ENCODE results near the gene CIAO3. TPM values are rescaled to one million over a fixed set of nuclear protein-coding genes. Genes with fewer than 3 reads are reported as not detected.

The CIAO3 gene
- total RNA-seq, 1 donor from 2014 or later = 43.1 TPM

GRCh38 chr16:787978-788398 lies 47.2 kb upstream of the CIAO3 start, which contains the start of gene RPUSD1:
TSS of gene RPUSD1 (minus strand) at chr16:788381. CDS start at chr16:787737, 644 bp downstream.
- ATAC-seq (ENCODE audit: low read depth) = peak; percentile 5
- peaks cover 7% of the 10 kb centered on the region for H3K4me1 Mint-ChIP-seq
- POLR2A ChIA-PET = interaction anchor here (0.7 to 1.9 kb wide), 9 partner anchors 19 to 1177 kb away, joined by 3 to 8 read pairs (median 3); partner anchors contain the start of genes ANTKMT, CIAO3, RPS2 and STUB1
- no peak for DNase-seq
- no peak for TF ChIP-seq CTCF (IDR thresholded peaks at IDR 0.05)
- peak within 1 kb of the TSS; percentile 86 for H3K4me3 Mint-ChIP-seq
- no peaks in the 10 kb centered on the region for H3K9me3 Mint-ChIP-seq
- H3K27ac Mint-ChIP-seq = peak within 1 kb of the TSS; percentile 56
- CTCF ChIA-PET = interaction anchor here (0.6 to 3.2 kb wide), 3 partner anchors 67 to 76 kb away, joined by 3 to 10 read pairs (median 4); partner anchors contain the start of genes ANTKMT and METRN
- H3K36me3 Mint-ChIP-seq (ENCODE audit: low read depth) = peaks cover 21% of the 10 kb centered on the region
- intact Hi-C loops (cut with micrococcal nuclease) = loop anchor here (1.0 to 10.0 kb wide), 5 partner anchors 19 to 393 kb away; partner anchors contain the start of genes CIAO3 and NME4
- no peaks in the 10 kb centered on the region for H3K27me3 Mint-ChIP-seq

GRCh38 chr16:787321-787966 lies 46.6 kb upstream of the CIAO3 start:
- H3K27me3 Mint-ChIP-seq = no peaks in the 10 kb centered on the region
- H3K27ac Mint-ChIP-seq = peak overlapping the region; percentile 56
- ChIA-PET POLR2A (interaction anchor here (0.7 to 1.9 kb wide), 6 partner anchors 20 to 1177 kb away, joined by 3 to 8 read pairs (median 4); partner anchors contain the start of genes ANTKMT, RPS2, STUB1 and UQCC4), CTCF (interaction anchor here (0.8 to 3.2 kb wide), 3 partner anchors 66 to 75 kb away, joined by 3 to 10 read pairs (median 4); partner anchors contain the start of gene ANTKMT)
- peaks cover 21% of the 10 kb centered on the region for H3K36me3 Mint-ChIP-seq (ENCODE audit: low read depth)
- no peaks in the 10 kb centered on the region for H3K9me3 Mint-ChIP-seq
- H3K4me1 Mint-ChIP-seq = peaks cover 7% of the 10 kb centered on the region
- ATAC-seq (ENCODE audit: low read depth) (no peak), DNase-seq (no peak)
- TF ChIP-seq CTCF (IDR thresholded peaks at IDR 0.05) = no peak
- peak overlapping the region; percentile 86 for H3K4me3 Mint-ChIP-seq
- intact Hi-C loops (cut with micrococcal nuclease) = loop anchor here (10.0 kb wide), 1 partner anchor 393 kb away; the partner anchor contains the start of gene NME4

- ChIA-PET CTCF (interaction anchor here (1.3 to 3.2 kb wide), 5 partner anchors 45 to 75 kb away, joined by 5 to 22 read pairs (median 6); partner anchors contain the start of gene CIAO3), POLR2A (no interaction called here)
- ATAC-seq (ENCODE audit: low read depth) = no peak
These were observed 45.1 kb upstream of the CIAO3 start for GRCh38 chr16:785563-786535.

GRCh38 chr16:784431-784830 lies 43.6 kb upstream of the CIAO3 start:
- intact Hi-C loops (cut with micrococcal nuclease) = loop anchor here (10.0 kb wide), 1 partner anchor 390 kb away; the partner anchor contains the start of gene NME4
- H3K9me3 Mint-ChIP-seq = no peaks in the 10 kb centered on the region
- ATAC-seq (ENCODE audit: low read depth) (no peak), DNase-seq (no peak)
- ChIA-PET POLR2A (interaction anchor here (0.8 to 1.0 kb wide), 2 partner anchors 23 to 63 kb away, joined by 3 read pairs; no protein-coding TSS in a partner anchor), CTCF (interaction anchor here (1.3 to 2.0 kb wide), 5 partner anchors 43 to 74 kb away, joined by 5 to 22 read pairs (median 6); partner anchors contain the start of genes CIAO3 and METRN)
- peaks cover 7% of the 10 kb centered on the region for H3K4me1 Mint-ChIP-seq
- H3K27ac Mint-ChIP-seq = no peak overlapping the region
- H3K36me3 Mint-ChIP-seq (ENCODE audit: low read depth) = peaks cover 8% of the 10 kb centered on the region
- H3K4me3 Mint-ChIP-seq = no peak overlapping the region
- no peak for TF ChIP-seq CTCF (IDR thresholded peaks at IDR 0.05)
- no peaks in the 10 kb centered on the region for H3K27me3 Mint-ChIP-seq

More at GRCh38 chr16:785563-786535, 45.1 kb upstream of the CIAO3 start:
- no peaks in the 10 kb centered on the region for H3K27me3 Mint-ChIP-seq
- peaks cover 7% of the 10 kb centered on the region for H3K4me1 Mint-ChIP-seq
- peak; percentile 70 for DNase-seq
- no peaks in the 10 kb centered on the region for H3K9me3 Mint-ChIP-seq
- H3K4me3 Mint-ChIP-seq = peak overlapping the region; percentile 35
- H3K27ac Mint-ChIP-seq = no peak overlapping the region
- peak; percentile 27 for TF ChIP-seq CTCF (IDR thresholded peaks at IDR 0.05)
- intact Hi-C loops (cut with micrococcal nuclease) = loop anchor here (1.0 to 10.0 kb wide), 2 partner anchors 75 to 391 kb away; partner anchors contain the start of gene NME4
- peaks cover 9% of the 10 kb centered on the region for H3K36me3 Mint-ChIP-seq (ENCODE audit: low read depth)

Measured in activated B cell treated with CpG ODN at 0.5 μM for 24 hours (primary cell).